WERI-Rb-1 (cell line): ENCODE measurements around the gene BPHL.

Experiments used
- DNase-seq: peaks from one replicate; pipeline ENCODE4 v3.0.0-alpha.2; 2020
- H3K27ac ChIP-seq: fragments of 250-450 bp; sonication (Bioruptor Pico); 2 replicates; pipeline ENCODE4 v1.5.1; 2020; ENCODE audit warnings: mild to moderate bottlenecking, moderate library complexity
- H3K27me3 ChIP-seq: fragments of 250-450 bp; sonication (Bioruptor Pico); 2 replicates; pipeline ENCODE4 v1.5.1; 2021; ENCODE audit warnings: mild to moderate bottlenecking, low read depth, moderate library complexity; ENCODE audit not compliant: insufficient read depth, severe bottlenecking
- H3K36me3 ChIP-seq: fragments of 250-450 bp; sonication (Bioruptor Pico); 2 replicates; pipeline ENCODE4 v1.5.1; 2020; ENCODE audit warnings: mild to moderate bottlenecking, moderate library complexity
- H3K4me3 ChIP-seq: 2 replicates; pipeline ENCODE4 v1.5.1; 2011; ENCODE audit warnings: low read depth, mild to moderate bottlenecking, control low read depth, low read length
- H3K9me3 ChIP-seq: fragments of 250-450 bp; sonication (Bioruptor Pico); 2 replicates; pipeline ENCODE4 v1.5.1; 2021; ENCODE audit warnings: mild to moderate bottlenecking, moderate library complexity; ENCODE audit not compliant: severe bottlenecking
- TF ChIP-seq, protein P1 (sequence below): IDR thresholded peaks from 2 replicates; pipeline ENCODE4 v1.5.1; 2011; ENCODE audit warnings: low read depth, mild to moderate bottlenecking, control low read depth, inconsistent platforms, low read length

BPHL gene

DNA sequence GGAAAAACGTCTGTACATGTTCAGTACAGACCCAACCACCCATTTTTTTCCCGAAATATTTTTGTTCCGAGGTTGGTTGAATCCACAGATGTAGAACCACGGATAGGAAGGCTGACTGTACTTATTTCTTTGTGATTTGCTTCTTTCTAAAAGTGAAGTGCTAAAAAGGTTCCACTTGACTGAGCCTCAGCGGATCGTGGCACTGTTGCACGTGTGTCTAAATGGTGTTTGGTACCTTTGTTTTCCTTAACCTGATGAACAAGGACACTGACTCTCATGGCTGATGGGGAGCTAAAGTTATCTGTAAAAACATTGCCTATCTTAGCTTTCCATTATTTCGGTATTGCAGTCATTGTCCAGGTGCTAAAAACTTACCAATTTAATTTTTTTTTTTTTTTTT is 6.2 kb downstream of the BPHL start:
- Histone ChIP-seq H3K27me3 (no peaks in the 10 kb centered on the region), H3K9me3 (no peaks in the 10 kb centered on the region), H3K4me3 (no peak overlapping the region), H3K27ac (no peak overlapping the region), H3K36me3 (peaks cover 4% of the 10 kb centered on the region; the same call in 1 of the 2 replicates)
- DNase-seq, result no peak
- TF ChIP-seq, protein P1, sequence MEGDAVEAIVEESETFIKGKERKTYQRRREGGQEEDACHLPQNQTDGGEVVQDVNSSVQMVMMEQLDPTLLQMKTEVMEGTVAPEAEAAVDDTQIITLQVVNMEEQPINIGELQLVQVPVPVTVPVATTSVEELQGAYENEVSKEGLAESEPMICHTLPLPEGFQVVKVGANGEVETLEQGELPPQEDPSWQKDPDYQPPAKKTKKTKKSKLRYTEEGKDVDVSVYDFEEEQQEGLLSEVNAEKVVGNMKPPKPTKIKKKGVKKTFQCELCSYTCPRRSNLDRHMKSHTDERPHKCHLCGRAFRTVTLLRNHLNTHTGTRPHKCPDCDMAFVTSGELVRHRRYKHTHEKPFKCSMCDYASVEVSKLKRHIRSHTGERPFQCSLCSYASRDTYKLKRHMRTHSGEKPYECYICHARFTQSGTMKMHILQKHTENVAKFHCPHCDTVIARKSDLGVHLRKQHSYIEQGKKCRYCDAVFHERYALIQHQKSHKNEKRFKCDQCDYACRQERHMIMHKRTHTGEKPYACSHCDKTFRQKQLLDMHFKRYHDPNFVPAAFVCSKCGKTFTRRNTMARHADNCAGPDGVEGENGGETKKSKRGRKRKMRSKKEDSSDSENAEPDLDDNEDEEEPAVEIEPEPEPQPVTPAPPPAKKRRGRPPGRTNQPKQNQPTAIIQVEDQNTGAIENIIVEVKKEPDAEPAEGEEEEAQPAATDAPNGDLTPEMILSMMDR, result no peak

DNA sequence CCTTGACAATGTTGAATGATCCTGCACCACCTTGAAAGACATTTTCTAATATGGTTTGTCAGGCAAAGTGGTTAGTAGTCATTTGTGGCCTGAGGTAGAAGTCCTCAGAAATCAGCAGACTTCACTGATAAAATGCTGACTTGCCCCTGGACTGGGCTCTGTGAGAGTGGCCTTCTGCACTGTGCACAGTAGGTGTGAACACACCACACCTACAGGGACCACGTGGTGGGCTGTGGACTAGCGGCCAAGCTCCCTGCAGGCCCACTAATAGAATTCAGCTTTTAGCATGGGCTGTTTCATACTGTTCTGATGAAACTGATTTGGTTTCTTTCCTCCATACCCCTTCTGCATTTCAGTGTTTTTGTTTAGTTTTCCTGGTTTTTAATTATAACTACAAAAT is 7.3 kb downstream of the BPHL start:
- H3K4me3 ChIP-seq, result no peak overlapping the region

DNA sequence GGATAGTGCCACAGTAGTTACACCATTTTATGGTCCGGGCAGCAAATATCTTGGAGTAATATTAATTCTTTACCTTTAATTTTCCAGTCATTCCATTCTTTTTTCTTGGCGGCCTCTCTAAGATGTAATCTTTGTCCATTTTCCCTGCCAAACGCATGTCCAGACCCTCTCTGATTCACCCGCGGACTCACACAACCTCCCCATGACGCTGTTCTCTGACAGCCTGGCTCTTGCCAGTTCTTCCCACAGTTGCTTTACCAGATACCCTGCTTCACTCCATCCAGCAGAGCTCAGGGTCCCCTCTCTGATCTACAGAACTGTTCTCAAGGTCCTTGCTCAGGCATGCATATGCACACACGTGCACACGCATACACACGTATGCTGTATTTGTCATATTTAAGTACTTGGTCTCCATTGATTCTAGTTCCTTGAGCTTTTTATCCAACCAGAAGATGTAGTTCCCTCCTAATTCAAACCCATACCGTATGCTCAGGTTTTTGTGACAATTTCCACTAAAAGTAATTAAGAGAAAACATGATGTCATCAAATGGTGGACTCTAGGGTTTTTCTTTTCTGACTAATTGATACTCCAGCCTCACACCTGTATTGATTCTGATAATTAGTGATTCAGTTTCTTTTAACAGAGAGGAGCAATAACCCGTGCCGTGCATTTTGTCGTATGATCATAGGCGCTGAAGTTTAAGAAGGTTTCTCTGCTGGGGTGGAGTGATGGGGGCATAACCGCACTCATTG is 10.0 kb downstream of the BPHL start:
- Histone ChIP-seq H3K27ac (no peak overlapping the region), H3K4me3 (no peak overlapping the region), H3K9me3 (no peaks in the 10 kb centered on the region), H3K36me3 (peaks cover 18% of the 10 kb centered on the region; the same call in 1 of the 2 replicates), H3K27me3 (no peaks in the 10 kb centered on the region)
- TF ChIP-seq, protein P1, result no peak
- DNase-seq, result no peak

More for the DNA sequence above, 7.3 kb downstream of the BPHL start:
- Histone ChIP-seq H3K9me3 (no peaks in the 10 kb centered on the region), H3K27ac (no peak overlapping the region), H3K36me3 (peaks cover 8% of the 10 kb centered on the region; the same call in 1 of the 2 replicates), H3K27me3 (no peaks in the 10 kb centered on the region)
- TF ChIP-seq, protein P1, result no peak
- no peak for DNase-seq

DNA sequence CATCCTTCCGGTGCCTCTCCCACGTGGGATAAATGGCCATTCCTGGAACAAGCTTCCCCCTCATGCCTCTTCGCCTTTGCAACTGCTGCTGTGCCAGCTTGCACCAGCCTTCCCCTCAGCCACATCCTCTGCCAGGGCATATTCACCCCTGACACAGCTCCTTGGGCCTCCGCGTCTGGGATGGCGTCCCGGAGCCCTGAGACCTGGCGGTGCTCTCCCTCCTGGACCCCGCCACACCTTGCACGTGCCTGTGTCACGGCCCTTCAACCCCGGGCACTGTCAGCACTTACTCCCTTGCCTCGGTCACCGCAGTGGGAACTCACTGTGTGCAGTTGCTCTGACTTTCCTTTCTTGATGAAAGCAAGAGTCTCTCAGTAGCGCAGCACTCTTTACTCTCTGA is 13.2 kb downstream of the BPHL start:
- Histone ChIP-seq H3K27ac (no peak overlapping the region), H3K27me3 (no peaks in the 10 kb centered on the region), H3K36me3 (peaks cover 22% of the 10 kb centered on the region; the same call in 1 of the 2 replicates), H3K4me3 (no peak overlapping the region), H3K9me3 (no peaks in the 10 kb centered on the region)
- no peak for DNase-seq
- TF ChIP-seq, protein P1, result no peak

DNA sequence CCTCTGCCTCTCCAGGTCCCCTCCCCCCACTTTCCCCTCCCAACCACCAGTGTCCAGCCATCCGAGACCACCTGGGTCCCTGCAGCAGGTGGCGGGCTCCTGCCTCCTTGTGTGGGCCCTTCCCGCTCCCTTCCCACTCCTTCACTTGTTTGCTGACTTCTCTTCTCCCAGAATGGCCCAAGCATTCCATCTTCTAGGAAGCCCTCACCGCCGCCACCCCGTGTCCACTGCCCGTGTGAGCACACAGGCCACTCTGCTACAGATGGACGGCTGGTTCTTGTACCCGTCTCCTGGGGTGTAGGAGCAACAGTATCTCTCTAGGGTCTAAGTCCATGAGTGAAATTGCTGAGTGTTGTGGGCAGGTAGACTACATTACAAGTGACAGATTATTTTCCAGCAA is 15.0 kb downstream of the BPHL start:
- Histone ChIP-seq H3K36me3 (peaks cover 35% of the 10 kb centered on the region), H3K27ac (no peak overlapping the region), H3K9me3 (no peaks in the 10 kb centered on the region), H3K27me3 (no peaks in the 10 kb centered on the region), H3K4me3 (no peak overlapping the region)
- TF ChIP-seq, protein P1, result no peak
- no peak for DNase-seq
